Gastrocnemius medialis (tissue), 4 donors: ENCODE results near the gene SUN1.

Experiments used
- POLR2A ChIP-seq, 2 donors: fragments of 450-650 bp; IDR thresholded peaks; one replicate each; pipeline ENCODE4 v1.6.1; 2017; ENCODE audit warnings: antibody characterized with exemption in 2 of 2, mild to moderate bottlenecking in 2 of 2, moderate library complexity in 2 of 2
- TF ChIP-seq, protein P1 (sequence below), 5 experiments: fragments of 450-650 bp in 3 of 5; fragments of 200-600 bp in 2 of 5; sonication (generic) in 2 of 5; IDR thresholded peaks in 4 of 5; conservative IDR thresholded peaks in 1 of 5; 1 replicate in 4 of 5; 2 replicates in 1 of 5; pipeline ENCODE4 v1.5.1; 2016 to 2019; ENCODE audit warnings: antibody characterized with exemption in 5 of 5, mild to moderate bottlenecking in 3 of 5, moderate library complexity in 3 of 5

DNA sequence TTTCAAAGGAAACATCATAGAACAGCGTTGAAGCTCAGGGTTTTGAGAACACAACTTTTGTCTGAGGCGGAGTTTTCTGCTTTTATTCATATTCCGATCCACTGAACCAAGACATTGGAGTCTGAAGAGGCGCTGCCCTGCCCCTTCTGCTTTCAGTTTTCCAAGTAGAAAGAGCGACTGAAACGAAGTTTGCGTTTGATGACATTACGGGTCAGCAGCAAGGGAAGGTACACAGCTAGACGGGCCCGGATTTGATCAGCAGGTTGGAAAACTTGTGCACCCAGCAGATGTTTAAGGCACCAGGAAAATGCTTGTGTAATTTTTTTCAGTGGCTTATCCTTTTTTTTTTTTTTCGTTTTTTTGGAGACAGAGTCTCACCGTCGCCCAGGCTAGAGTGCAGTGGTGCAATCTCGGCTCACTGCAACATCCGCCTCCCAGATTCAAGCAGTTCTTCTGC lies 720 bp downstream of the SUN1 start:
- no peak for TF ChIP-seq POLR2A (IDR thresholded peaks at IDR 0.05)
- TF ChIP-seq, protein P1, sequence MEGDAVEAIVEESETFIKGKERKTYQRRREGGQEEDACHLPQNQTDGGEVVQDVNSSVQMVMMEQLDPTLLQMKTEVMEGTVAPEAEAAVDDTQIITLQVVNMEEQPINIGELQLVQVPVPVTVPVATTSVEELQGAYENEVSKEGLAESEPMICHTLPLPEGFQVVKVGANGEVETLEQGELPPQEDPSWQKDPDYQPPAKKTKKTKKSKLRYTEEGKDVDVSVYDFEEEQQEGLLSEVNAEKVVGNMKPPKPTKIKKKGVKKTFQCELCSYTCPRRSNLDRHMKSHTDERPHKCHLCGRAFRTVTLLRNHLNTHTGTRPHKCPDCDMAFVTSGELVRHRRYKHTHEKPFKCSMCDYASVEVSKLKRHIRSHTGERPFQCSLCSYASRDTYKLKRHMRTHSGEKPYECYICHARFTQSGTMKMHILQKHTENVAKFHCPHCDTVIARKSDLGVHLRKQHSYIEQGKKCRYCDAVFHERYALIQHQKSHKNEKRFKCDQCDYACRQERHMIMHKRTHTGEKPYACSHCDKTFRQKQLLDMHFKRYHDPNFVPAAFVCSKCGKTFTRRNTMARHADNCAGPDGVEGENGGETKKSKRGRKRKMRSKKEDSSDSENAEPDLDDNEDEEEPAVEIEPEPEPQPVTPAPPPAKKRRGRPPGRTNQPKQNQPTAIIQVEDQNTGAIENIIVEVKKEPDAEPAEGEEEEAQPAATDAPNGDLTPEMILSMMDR (IDR thresholded peaks at IDR 0.05 in 4 of 5, conservative IDR thresholded peaks at IDR 0.05 in 1 of 5) = no peak
